HepG2 (cell line): ENCODE measurements around the gene CPPED1. TPM values are rescaled to one million over a fixed set of nuclear protein-coding genes. Genes with fewer than 3 reads are reported as not detected.

Experiments used
- CENPBD1 ChIP-seq: sonication (generic); formaldehyde crosslinking; IDR thresholded peaks from 2 replicates; pipeline ENCODE4 v1.8.0; 2022; ENCODE audit warnings: missing genetic modification reagents, low read depth, mild to moderate bottlenecking, borderline replicate concordance
- ETV5 ChIP-seq: IDR thresholded peaks from 2 replicates; pipeline ENCODE4 v1.6.1; 2018; ENCODE audit warnings: missing biosample characterization, missing genetic modification reagents, inconsistent platforms, borderline replicate concordance
- MED8 ChIP-seq: sonication (generic); formaldehyde crosslinking; IDR thresholded peaks from 2 replicates; pipeline ENCODE4 v1.8.1; 2023; ENCODE audit warnings: mild to moderate bottlenecking, missing genetic modification reagents; ENCODE audit not compliant: insufficient replicate concordance
- PRPF4 ChIP-seq: fragments of 200-400 bp; formaldehyde crosslinking; IDR thresholded peaks from 2 replicates; pipeline ENCODE4 v1.6.1; 2016; ENCODE audit warnings: low read length, low read depth; ENCODE audit not compliant: poor library complexity, severe bottlenecking
- TBP ChIP-seq: sonication (generic); formaldehyde crosslinking; IDR thresholded peaks from 2 replicates; pipeline ENCODE4 v1.5.0; 2020; ENCODE audit warnings: missing genetic modification reagents
- TCF12 ChIP-seq, 2 experiments: fragments of 450-650 bp in 1 of 2; sonication (generic) in 1 of 2; formaldehyde crosslinking in 1 of 2; IDR thresholded peaks; 2 replicates each; pipeline versions ENCODE4 v1.6.1 to v1.8.0; 2017 to 2022; ENCODE audit warnings: antibody characterized with exemption in 1 of 2, mild to moderate bottlenecking in 1 of 2, missing genetic modification reagents in 1 of 2, moderate library complexity in 1 of 2
- ZNF644 ChIP-seq: IDR thresholded peaks from 2 replicates; pipeline ENCODE4 v1.6.1; 2016; ENCODE audit warnings: low read depth
- ZNF749 ChIP-seq: sonication (generic); formaldehyde crosslinking; IDR thresholded peaks from 2 replicates; pipeline ENCODE4 v1.8.0; 2022; ENCODE audit warnings: mild to moderate bottlenecking, missing genetic modification reagents, moderate library complexity, borderline replicate concordance
- polyA plus RNA-seq, 8 experiments: library from polyadenylated mRNA; depleted of rRNA in 3 of 8; stranded (reverse) in 7 of 8; unstranded in 1 of 8; fragments of >200 nt; fragmentation: Illumina TruSeq in 4 of 8; extraction: Trizol in 4 of 8; gene quantifications; 2 replicates each; pipeline versions ENCODE4 v1.2.1 to v1.2.3, GENCODE V29; 2011 to 2016; ENCODE audit warnings: low read depth in 4 of 8, missing spikeins in 1 of 8, mixed read lengths in 1 of 8; ENCODE audit not compliant: insufficient read depth in 1 of 8
- total RNA-seq, 5 experiments: library from RNA; depleted of rRNA; stranded (reverse); fragments of >200 nt; fragmentation: Illumina TruSeq; extraction: Trizol; gene quantifications; 2 replicates each; pipeline ENCODE4 v1.2.3, GENCODE V29; 2016; ENCODE audit warnings: low read depth in 1 of 5
- TF ChIP-seq, protein P1 (sequence below): sonication (generic); formaldehyde crosslinking; IDR thresholded peaks from 2 replicates; pipeline ENCODE4 v1.5.1; 2020; ENCODE audit warnings: mild to moderate bottlenecking, missing genetic modification reagents
- TF ChIP-seq, protein P2 (sequence below): sonication (generic); formaldehyde crosslinking; IDR thresholded peaks from 2 replicates; pipeline ENCODE4 v1.5.0; 2020; ENCODE audit warnings: mild to moderate bottlenecking, low read depth, missing genetic modification reagents, borderline replicate concordance

The CPPED1 gene
- total and polyA plus RNA-seq, 2 of the 13 experiments (the other 11 are each of a cell fraction or from before 2014, with no cell fraction given): 66.6 to 71.3 TPM

DNA sequence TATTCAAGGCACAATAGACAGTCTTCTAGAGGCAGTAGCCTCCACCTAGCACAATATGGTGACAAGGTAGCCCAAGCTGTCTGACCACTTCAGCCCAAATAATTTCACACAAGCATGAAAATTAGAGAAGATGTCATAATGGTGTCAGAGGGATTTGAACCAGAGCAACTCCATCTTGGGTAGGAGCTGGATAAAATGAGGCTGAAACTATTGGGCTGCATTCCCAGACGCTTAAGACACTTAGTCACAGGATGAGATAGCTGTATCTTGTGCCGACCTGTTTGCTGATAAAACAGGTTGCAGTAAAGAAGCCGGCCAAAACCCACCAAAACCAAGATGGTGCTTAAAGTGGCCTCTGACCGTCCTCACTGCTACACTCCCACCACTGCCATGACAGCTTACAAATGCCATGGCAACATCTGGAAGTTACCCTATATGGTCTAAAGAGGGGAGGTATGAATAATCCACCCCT, 192.6 kb downstream of the CPPED1 start (continued):
- TF ChIP-seq, protein P1, sequence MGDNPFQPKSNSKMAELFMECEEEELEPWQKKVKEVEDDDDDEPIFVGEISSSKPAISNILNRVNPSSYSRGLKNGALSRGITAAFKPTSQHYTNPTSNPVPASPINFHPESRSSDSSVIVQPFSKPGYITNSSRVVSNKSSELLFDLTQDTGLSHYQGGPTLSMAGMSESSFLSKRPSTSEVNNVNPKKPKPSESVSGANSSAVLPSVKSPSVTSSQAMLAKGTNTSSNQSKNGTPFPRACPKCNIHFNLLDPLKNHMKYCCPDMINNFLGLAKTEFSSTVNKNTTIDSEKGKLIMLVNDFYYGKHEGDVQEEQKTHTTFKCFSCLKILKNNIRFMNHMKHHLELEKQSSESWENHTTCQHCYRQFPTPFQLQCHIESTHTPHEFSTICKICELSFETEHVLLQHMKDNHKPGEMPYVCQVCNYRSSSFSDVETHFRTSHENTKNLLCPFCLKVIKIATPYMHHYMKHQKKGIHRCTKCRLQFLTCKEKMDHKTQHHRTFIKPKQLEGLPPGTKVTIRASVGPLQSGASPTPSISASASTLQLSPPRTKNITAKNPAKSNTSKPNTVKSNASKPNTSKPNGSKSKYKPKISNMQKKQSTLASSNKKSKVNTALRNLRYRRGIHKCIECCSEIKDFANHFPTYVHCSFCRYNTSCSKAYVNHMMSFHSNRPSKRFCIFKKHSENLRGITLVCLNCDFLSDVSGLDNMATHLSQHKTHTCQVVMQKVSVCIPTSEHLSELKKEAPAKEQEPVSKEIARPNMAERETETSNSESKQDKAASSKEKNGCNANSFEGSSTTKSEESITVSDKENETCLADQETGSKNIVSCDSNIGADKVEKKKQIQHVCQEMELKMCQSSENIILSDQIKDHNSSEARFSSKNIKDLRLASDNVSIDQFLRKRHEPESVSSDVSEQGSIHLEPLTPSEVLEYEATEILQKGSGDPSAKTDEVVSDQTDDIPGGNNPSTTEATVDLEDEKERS (CRISPR knock-in tag): 0 out of 2 replicates have a peak, but pooled peaks have one; percentile 22
- TF ChIP-seq CENPBD1 (CRISPR knock-in tag) (0 out of 2 replicates have a peak, but pooled peaks have one; percentile 38), ZNF749 (CRISPR knock-in tag) (no peak), PRPF4 (peak; percentile 26), MED8 (no peak), ZNF644 (CRISPR knock-in tag) (0 out of 2 replicates have a peak, but pooled peaks have one; percentile 11), TBP (CRISPR knock-in tag) (no peak), ETV5 (no peak), TCF12 (IDR thresholded peaks at IDR 0.05) (no peak), TCF12 (CRISPR knock-in tag; IDR thresholded peaks at IDR 0.05) (no peak)
- TF ChIP-seq, protein P2, sequence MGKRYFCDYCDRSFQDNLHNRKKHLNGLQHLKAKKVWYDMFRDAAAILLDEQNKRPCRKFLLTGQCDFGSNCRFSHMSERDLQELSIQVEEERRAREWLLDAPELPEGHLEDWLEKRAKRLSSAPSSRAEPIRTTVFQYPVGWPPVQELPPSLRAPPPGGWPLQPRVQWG (CRISPR knock-in tag): no peak
